ENCODE results near the gene NPRL2.

DNA sequence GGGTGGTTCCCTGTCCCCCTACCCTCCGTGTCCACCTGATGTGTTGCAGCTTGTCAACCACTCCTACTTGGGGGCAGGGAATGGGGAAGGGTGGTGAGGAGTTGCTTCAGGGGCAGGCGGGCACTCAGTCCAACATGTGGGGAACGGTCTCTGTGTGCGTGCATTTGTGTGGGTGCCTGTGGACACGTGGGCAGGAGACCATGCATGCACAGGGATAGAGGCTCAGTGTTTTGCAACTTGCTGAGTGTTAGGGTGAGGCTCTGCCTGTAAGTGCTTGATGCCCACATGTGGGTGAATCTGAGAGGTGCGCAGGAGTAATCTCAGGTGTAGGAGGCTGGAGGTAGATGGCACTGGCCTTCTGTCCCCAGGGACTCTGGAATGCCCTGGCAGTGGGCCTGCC, 33.2 kb upstream of the NPRL2 start:
- TF ChIP-seq, protein P1, sequence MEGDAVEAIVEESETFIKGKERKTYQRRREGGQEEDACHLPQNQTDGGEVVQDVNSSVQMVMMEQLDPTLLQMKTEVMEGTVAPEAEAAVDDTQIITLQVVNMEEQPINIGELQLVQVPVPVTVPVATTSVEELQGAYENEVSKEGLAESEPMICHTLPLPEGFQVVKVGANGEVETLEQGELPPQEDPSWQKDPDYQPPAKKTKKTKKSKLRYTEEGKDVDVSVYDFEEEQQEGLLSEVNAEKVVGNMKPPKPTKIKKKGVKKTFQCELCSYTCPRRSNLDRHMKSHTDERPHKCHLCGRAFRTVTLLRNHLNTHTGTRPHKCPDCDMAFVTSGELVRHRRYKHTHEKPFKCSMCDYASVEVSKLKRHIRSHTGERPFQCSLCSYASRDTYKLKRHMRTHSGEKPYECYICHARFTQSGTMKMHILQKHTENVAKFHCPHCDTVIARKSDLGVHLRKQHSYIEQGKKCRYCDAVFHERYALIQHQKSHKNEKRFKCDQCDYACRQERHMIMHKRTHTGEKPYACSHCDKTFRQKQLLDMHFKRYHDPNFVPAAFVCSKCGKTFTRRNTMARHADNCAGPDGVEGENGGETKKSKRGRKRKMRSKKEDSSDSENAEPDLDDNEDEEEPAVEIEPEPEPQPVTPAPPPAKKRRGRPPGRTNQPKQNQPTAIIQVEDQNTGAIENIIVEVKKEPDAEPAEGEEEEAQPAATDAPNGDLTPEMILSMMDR (conservative IDR thresholded peaks at IDR 0.05; ENCODE audit: low read length), result no peak
- TF ChIP-seq EZH2phosphoT487 (IDR thresholded peaks at IDR 0.05; ENCODE audit: borderline replicate concordance, low read depth, low read length), result no peak
